Neural cell (in vitro differentiated cells): Measurements from ENCODE around the gene ARPIN. TPM values are rescaled to one million over a fixed set of nuclear protein-coding genes. Genes with fewer than 3 reads are reported as not detected.

Source experiments
- H2AFZ ChIP-seq: fragments of 200-600, 300-800 bp; sonication (generic), shearing (Covaris generic); 2 replicates; pipeline ENCODE4 v1.6.0; 2014; ENCODE audit warnings: low read depth, mild to moderate bottlenecking, antibody characterized with exemption, low read length, moderate library complexity
- H3F3A ChIP-seq: fragments of 200-600 bp; shearing (Covaris generic); 2 replicates; pipeline ENCODE4 v1.6.1; 2016; ENCODE audit warnings: mild to moderate bottlenecking, moderate library complexity, mixed read lengths, antibody characterized with exemption, low read length; ENCODE audit not compliant: insufficient read depth, poor library complexity, severe bottlenecking
- H3K27ac ChIP-seq: fragments of 200-600, 300-800 bp; sonication (generic), shearing (Covaris generic); 2 replicates; pipeline ENCODE4 v1.5.1; 2014; ENCODE audit warnings: mild to moderate bottlenecking, low read length, moderate library complexity
- H3K27me3 ChIP-seq: fragments of 300-800, 200-600 bp; sonication (generic), shearing (Covaris generic); 2 replicates; pipeline ENCODE4 v1.6.0; 2014; ENCODE audit warnings: mild to moderate bottlenecking, low read depth, low read length, moderate library complexity; ENCODE audit not compliant: insufficient read depth
- H3K36me3 ChIP-seq: fragments of 300-800, 200-600 bp; sonication (generic), shearing (Covaris generic); 2 replicates; pipeline ENCODE4 v1.5.1; 2014; ENCODE audit warnings: mild to moderate bottlenecking, antibody characterized with exemption, low read length, moderate library complexity; ENCODE audit not compliant: insufficient read depth
- H3K4me2 ChIP-seq: fragments of 300-800, 200-600 bp; sonication (generic), shearing (Covaris generic); 2 replicates; pipeline ENCODE4 v1.6.0; 2014; ENCODE audit warnings: mild to moderate bottlenecking, low read length
- H3K4me3 ChIP-seq: fragments of 300-800, 200-600 bp; sonication (generic), shearing (Covaris generic); 2 replicates; pipeline ENCODE4 v1.5.1; 2014; ENCODE audit warnings: mild to moderate bottlenecking, low read length, moderate library complexity
- H3K79me2 ChIP-seq: fragments of 200-600 bp; shearing (Covaris generic); replicated peaks from 2 replicates; pipeline ENCODE4 v1.6.0; 2014; ENCODE audit warnings: mild to moderate bottlenecking, low read length, moderate library complexity; ENCODE audit not compliant: insufficient read depth
- H3K9ac ChIP-seq: fragments of 300-800, 200-600 bp; sonication (generic), shearing (Covaris generic); 2 replicates; pipeline ENCODE4 v1.6.1; 2016; ENCODE audit warnings: mild to moderate bottlenecking, low read length, mixed read lengths
- H3K9me2 ChIP-seq: fragments of 200-600 bp; shearing (Covaris generic); 2 replicates; pipeline ENCODE4 v1.6.1; 2016; ENCODE audit warnings: mild to moderate bottlenecking, low read length, mixed read lengths; ENCODE audit not compliant: insufficient read depth
- H3K9me3 ChIP-seq: fragments of 200-600, 300-800 bp; sonication (generic), shearing (Covaris generic); 2 replicates; pipeline ENCODE4 v1.6.1; 2016; ENCODE audit warnings: mild to moderate bottlenecking, mixed run types, low read length, moderate library complexity, mixed read lengths
- H4K20me1 ChIP-seq: fragments of 200-600 bp; shearing (Covaris generic); 2 replicates; pipeline ENCODE4 v1.6.1; 2016; ENCODE audit warnings: mild to moderate bottlenecking, mixed run types; ENCODE audit not compliant: insufficient read depth
- EP300 ChIP-seq: fragments of 450-650 bp; conservative IDR thresholded peaks from 2 replicates; pipeline ENCODE4 v1.6.1; 2014; ENCODE audit warnings: antibody characterized with exemption, mild to moderate bottlenecking, moderate library complexity; ENCODE audit not compliant: poor library complexity, severe bottlenecking
- EZH2 ChIP-seq: fragments of 200-600, 300-800 bp; shearing (Covaris generic), sonication (generic); IDR thresholded peaks from 2 replicates; pipeline ENCODE4 v1.6.1; 2014; ENCODE audit warnings: antibody characterized with exemption, low read length, borderline replicate concordance, mild to moderate bottlenecking; ENCODE audit not compliant: insufficient read depth, poor library complexity, severe bottlenecking
- MXI1 ChIP-seq: fragments of 450-650 bp; conservative IDR thresholded peaks from 2 replicates; pipeline ENCODE4 v1.6.1; 2014; ENCODE audit warnings: antibody characterized with exemption, mild to moderate bottlenecking; ENCODE audit not compliant: poor library complexity, severe bottlenecking
- POLR2AphosphoS5 ChIP-seq: IDR thresholded peaks from 2 replicates; pipeline ENCODE4 v1.6.1; 2012
- RAD21 ChIP-seq: fragments of 450-650 bp; conservative IDR thresholded peaks from 2 replicates; pipeline ENCODE4 v1.6.1; 2014; ENCODE audit warnings: antibody characterized with exemption, mild to moderate bottlenecking, moderate library complexity
- REST ChIP-seq: IDR thresholded peaks from 2 replicates; pipeline ENCODE4 v1.6.1; 2012; ENCODE audit warnings: borderline replicate concordance
- SMC3 ChIP-seq: fragments of 450-650 bp; conservative IDR thresholded peaks from 2 replicates; pipeline ENCODE4 v1.6.1; 2014; ENCODE audit warnings: antibody characterized with exemption, mild to moderate bottlenecking, moderate library complexity; ENCODE audit not compliant: poor library complexity
- TAF1 ChIP-seq: IDR thresholded peaks from 2 replicates; pipeline ENCODE4 v1.6.1; 2012; ENCODE audit warnings: low read depth
- polyA plus RNA-seq: library from polyadenylated mRNA; depleted of rRNA; stranded (reverse); fragments of >200 nt; gene quantifications from 2 replicates; pipeline ENCODE4 v1.2.3, GENCODE V29; 2014
- TF ChIP-seq, protein P1 (sequence below): fragments of 450-650 bp; IDR thresholded peaks from 2 replicates; pipeline ENCODE4 v1.5.1; 2014; ENCODE audit warnings: antibody characterized with exemption, mild to moderate bottlenecking, moderate library complexity; ENCODE audit not compliant: poor library complexity, severe bottlenecking

The ARPIN gene
- polyA plus RNA-seq, 1 donor from 2014 or later: 2.7 TPM

- H3F3A ChIP-seq: no peaks in the 10 kb centered on the region
- H3K9ac ChIP-seq: no peak overlapping the region
- no peak overlapping the region for H2AFZ ChIP-seq
- no peaks in the 10 kb centered on the region for H3K9me3 ChIP-seq
- H3K79me2 ChIP-seq: no peaks in the 10 kb centered on the region
- H3K36me3 ChIP-seq: peaks cover 5% of the 10 kb centered on the region
- H3K27ac ChIP-seq: no peak overlapping the region
- H3K27me3 ChIP-seq: no peaks in the 10 kb centered on the region
- no peaks in the 10 kb centered on the region for H3K9me2 ChIP-seq
- H3K4me2 ChIP-seq: no peak overlapping the region
- H3K4me3 ChIP-seq: no peak overlapping the region
- TF ChIP-seq RAD21: peak; percentile 75
- no peak for TF ChIP-seq TAF1
- TF ChIP-seq EP300: no peak
- peak; percentile 85 for TF ChIP-seq SMC3
- no peak for TF ChIP-seq POLR2AphosphoS5
- no peak for TF ChIP-seq REST
- peak; percentile 14 for TF ChIP-seq MXI1
- TF ChIP-seq EZH2: no peak
- TF ChIP-seq, protein P1, sequence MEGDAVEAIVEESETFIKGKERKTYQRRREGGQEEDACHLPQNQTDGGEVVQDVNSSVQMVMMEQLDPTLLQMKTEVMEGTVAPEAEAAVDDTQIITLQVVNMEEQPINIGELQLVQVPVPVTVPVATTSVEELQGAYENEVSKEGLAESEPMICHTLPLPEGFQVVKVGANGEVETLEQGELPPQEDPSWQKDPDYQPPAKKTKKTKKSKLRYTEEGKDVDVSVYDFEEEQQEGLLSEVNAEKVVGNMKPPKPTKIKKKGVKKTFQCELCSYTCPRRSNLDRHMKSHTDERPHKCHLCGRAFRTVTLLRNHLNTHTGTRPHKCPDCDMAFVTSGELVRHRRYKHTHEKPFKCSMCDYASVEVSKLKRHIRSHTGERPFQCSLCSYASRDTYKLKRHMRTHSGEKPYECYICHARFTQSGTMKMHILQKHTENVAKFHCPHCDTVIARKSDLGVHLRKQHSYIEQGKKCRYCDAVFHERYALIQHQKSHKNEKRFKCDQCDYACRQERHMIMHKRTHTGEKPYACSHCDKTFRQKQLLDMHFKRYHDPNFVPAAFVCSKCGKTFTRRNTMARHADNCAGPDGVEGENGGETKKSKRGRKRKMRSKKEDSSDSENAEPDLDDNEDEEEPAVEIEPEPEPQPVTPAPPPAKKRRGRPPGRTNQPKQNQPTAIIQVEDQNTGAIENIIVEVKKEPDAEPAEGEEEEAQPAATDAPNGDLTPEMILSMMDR: peak; percentile 86
- H4K20me1 ChIP-seq: no peaks in the 10 kb centered on the region
These were observed 37.7 kb downstream of the ARPIN start for GRCh38 chr15:89874926-89875564.

DNA sequence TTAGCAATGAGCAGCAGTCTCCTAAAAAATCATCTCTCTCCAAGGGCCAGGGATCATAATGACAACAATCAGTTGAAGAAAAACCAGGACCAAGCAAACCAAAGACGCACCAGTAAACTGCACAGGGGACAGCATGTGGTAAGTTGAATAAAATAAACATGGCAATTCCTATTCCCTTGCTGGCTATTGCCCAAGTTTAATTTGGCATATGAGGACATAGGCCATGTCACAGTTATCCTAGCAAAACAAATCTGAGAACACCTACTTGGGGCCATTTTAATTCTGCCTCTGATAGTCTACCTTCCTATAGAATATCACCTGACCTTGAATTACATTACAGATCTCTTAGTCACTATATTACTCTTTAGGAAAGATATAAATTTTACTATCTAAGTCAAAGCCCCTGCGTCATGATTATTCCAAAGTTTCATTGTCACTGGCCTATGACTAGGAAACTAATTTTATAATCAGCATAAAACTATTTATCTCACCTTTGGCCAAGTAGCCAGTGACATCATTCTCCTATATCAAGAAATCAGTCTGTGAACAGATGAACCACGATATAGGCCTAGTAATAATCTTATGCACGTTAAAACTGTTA, 42.0 kb downstream of the ARPIN start:
- no peaks in the 10 kb centered on the region for H3F3A ChIP-seq
- H3K27ac ChIP-seq: no peak overlapping the region
- no peaks in the 10 kb centered on the region for H3K79me2 ChIP-seq
- H4K20me1 ChIP-seq: no peaks in the 10 kb centered on the region
- no peaks in the 10 kb centered on the region for H3K9me3 ChIP-seq
- no peak overlapping the region for H3K4me3 ChIP-seq
- no peaks in the 10 kb centered on the region for H3K27me3 ChIP-seq
- no peaks in the 10 kb centered on the region for H3K9me2 ChIP-seq
- H3K4me2 ChIP-seq: no peak overlapping the region
- TF ChIP-seq, protein P1: no peak
- TF ChIP-seq EZH2: no peak
- TF ChIP-seq TAF1: no peak
- no peak for TF ChIP-seq POLR2AphosphoS5
- no peak for TF ChIP-seq MXI1
- H2AFZ ChIP-seq: no peak overlapping the region
- H3K9ac ChIP-seq: no peak overlapping the region
- H3K36me3 ChIP-seq: peaks cover 5% of the 10 kb centered on the region
